Activated B cell treated with CpG ODN at 0.5 μM for 24 hours (primary cell): Measurements from ENCODE around the gene MED15. TPM values are rescaled to one million over a fixed set of nuclear protein-coding genes. Genes with fewer than 3 reads are reported as not detected.

Source experiments
- ATAC-seq: fragments of 200-7000 bp; cut with Tn5 transposase; one replicate; pipeline ENCODE4 v1.10.0; 2021; ENCODE audit warnings: low read depth, mild to moderate bottlenecking, moderate library complexity
- CTCF ChIA-PET: fragments of 350-600 bp; sonication (Branson Sonifier 250); formaldehyde crosslinking; loops from one replicate; lab custom pipeline; 2021; ENCODE audit warnings: antibody characterized with exemption; lab: Charles Lee
- POLR2A ChIA-PET: fragments of 350-600 bp; sonication (Branson Sonifier 250); formaldehyde crosslinking; loops from one replicate; lab custom pipeline; 2021; ENCODE audit warnings: antibody characterized with exemption; lab: Charles Lee
- DNase-seq: peaks from one replicate; pipeline ENCODE4 v3.0.0; 2022
- H3K27ac Mint-ChIP-seq: one replicate; pipeline ENCODE4 v1.8.0; 2020; ENCODE audit warnings: mixed read lengths
- H3K27me3 Mint-ChIP-seq: one replicate; pipeline ENCODE4 v1.8.0; 2021; ENCODE audit warnings: mixed read lengths
- H3K36me3 Mint-ChIP-seq: one replicate; pipeline ENCODE4 v1.8.0; 2021; ENCODE audit warnings: low read depth, mixed read lengths
- H3K4me1 Mint-ChIP-seq: one replicate; pipeline ENCODE4 v1.8.0; 2021; ENCODE audit warnings: mixed read lengths
- H3K4me3 Mint-ChIP-seq: one replicate; pipeline ENCODE4 v1.8.0; 2020; ENCODE audit warnings: mild to moderate bottlenecking, mixed read lengths
- H3K9me3 Mint-ChIP-seq: one replicate; pipeline ENCODE4 v1.8.0; 2020; ENCODE audit warnings: mixed read lengths
- intact Hi-C: fragments of 100-400 bp; cut with micrococcal nuclease; formaldehyde crosslinking; loops from one replicate; pipeline ENCODE4 v1.15.1; 2024
- total RNA-seq: library from RNA; stranded (reverse); gene quantifications from 2 replicates; pipeline ENCODE4 v1.2.3, GENCODE V29; 2022
- TF ChIP-seq, protein P1 (sequence below): fragments of 200-600 bp; IDR thresholded peaks from one replicate; pipeline ENCODE4 v1.8.0; 2022; ENCODE audit warnings: antibody characterized with exemption, mild to moderate bottlenecking

Gene MED15
- total RNA-seq, 1 donor from 2014 or later = 127 TPM

DNA sequence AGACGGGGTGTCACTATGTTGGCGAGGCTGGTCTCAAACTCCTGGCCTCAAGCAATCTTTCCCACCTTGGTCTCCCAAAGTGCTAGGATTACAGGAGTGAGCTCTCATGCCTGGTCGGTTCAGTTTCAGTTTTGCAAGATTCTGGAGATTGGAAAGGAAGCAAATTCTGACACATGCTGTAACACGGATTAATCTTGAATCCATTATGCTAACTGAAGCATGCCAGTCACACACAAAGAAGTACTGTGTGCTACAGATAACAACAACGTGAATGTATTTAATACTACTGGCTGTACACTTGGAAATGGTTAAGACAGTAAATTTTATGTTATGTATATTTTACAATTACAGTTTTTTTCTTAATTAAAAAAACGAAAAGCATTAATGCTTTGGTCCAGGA lies 107.6 kb downstream of the MED15 start:
- ChIA-PET POLR2A (no interaction called here), CTCF (no interaction called here)
- Mint-ChIP-seq H3K27ac (no peak overlapping the region), H3K27me3 (peaks cover 6% of the 10 kb centered on the region), H3K9me3 (no peaks in the 10 kb centered on the region), H3K36me3 (no peaks in the 10 kb centered on the region), H3K4me3 (no peak overlapping the region), H3K4me1 (no peaks in the 10 kb centered on the region)
- TF ChIP-seq, protein P1, sequence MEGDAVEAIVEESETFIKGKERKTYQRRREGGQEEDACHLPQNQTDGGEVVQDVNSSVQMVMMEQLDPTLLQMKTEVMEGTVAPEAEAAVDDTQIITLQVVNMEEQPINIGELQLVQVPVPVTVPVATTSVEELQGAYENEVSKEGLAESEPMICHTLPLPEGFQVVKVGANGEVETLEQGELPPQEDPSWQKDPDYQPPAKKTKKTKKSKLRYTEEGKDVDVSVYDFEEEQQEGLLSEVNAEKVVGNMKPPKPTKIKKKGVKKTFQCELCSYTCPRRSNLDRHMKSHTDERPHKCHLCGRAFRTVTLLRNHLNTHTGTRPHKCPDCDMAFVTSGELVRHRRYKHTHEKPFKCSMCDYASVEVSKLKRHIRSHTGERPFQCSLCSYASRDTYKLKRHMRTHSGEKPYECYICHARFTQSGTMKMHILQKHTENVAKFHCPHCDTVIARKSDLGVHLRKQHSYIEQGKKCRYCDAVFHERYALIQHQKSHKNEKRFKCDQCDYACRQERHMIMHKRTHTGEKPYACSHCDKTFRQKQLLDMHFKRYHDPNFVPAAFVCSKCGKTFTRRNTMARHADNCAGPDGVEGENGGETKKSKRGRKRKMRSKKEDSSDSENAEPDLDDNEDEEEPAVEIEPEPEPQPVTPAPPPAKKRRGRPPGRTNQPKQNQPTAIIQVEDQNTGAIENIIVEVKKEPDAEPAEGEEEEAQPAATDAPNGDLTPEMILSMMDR = no peak
- intact Hi-C loops = no loop called here
- no peak for DNase-seq
- no peak for ATAC-seq

DNA sequence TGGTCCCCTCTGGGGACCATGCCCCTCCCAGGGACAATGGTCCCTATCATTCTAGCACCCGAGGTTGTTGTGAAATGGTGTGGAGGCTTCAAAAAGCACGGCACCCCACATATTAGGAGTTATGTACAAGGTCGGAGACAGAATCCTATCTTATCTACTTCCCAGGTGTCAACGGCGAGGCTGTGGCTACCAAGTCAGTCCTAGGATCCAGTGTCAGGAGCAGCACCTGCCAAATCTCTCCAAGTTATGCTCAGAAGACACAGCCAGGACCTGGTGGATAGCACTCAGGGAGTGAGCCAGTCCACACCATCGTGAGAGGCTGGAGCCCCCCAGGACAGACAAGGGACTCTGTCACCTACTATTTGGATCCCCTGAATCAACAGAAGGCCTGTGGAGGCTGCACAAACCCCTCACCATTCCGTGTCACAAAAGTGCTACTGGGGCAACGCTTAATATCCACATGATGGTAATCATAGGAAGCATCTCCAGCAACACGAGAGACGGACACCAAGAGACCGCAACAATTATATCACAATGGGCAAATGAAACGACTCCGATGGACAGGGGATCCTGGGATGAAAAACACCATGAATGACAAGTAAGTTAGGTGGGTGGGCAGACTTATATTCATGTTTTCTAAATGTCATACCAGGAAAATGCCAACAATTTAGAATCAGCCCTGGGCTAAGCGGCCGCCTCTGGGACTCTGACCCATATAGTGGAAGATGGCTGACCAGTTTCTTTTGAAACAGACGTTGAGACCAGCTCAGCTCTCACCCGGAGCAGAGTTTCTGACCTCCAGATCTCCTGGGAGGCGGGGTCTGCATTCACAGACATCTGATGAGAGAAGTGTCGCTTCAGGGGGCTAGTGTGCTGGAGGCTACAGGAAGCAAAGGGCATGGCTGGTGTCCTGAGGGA lies 108.4 kb downstream of the MED15 start:
- DNase-seq (no peak), ATAC-seq (no peak)
- H3K27ac Mint-ChIP-seq = no peak overlapping the region
- TF ChIP-seq, protein P1 = no peak
- ChIA-PET POLR2A (no interaction called here), CTCF (no interaction called here)
- no peaks in the 10 kb centered on the region for H3K4me1 Mint-ChIP-seq
- H3K27me3 Mint-ChIP-seq = peaks cover 6% of the 10 kb centered on the region
- intact Hi-C loops = no loop called here
- H3K36me3 Mint-ChIP-seq = no peaks in the 10 kb centered on the region
- no peak overlapping the region for H3K4me3 Mint-ChIP-seq
- H3K9me3 Mint-ChIP-seq = no peaks in the 10 kb centered on the region

DNA sequence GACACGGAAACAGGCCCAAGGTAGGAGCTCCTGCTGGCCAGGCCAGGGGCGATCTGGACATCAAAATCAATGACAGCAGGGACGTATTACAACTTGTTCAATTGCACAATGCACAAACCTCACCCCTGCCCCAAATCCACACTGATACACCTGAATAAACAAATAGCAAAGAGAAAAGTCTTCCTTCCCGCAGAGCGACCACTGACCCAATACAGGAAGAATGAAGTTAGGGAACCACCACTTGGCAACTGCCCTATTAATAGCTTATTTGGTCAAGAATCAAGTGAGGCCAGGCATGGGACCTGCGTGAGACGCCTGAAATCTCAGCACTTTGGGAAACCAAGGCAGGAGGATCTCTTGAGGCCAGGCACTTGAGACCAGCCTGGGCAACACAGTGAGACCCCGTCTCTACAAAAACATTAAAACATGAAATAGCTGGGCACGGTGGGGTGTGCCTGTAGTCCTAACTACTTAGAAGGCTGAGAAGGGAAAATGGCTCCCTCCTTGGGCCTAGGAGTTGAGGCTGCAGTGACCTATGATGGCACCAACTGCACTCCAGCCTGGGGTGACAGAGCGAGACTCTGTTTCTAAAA lies 109.1 kb downstream of the MED15 start:
- POLR2A ChIA-PET = no interaction called here

DNA sequence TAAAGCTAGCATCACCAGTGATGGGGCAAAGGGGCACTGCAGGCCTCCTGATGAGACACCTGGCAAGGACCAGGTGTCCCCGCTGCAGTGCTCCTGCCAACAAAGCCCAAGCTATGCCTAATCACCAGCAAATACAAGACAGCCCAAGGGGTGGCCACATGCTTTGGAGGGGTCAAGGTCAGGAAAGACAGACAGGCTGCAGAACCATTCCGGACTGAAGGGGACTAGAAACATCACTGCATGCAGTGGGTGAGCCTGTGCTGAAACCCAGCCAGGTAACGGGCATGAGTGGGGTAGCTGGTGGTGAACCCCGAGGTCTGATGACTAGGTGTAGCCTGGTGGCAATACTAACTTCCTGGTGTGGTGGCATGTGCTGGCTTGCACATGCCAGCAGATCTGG lies 111.1 kb downstream of the MED15 start:
- peaks cover 7% of the 10 kb centered on the region for H3K27me3 Mint-ChIP-seq
- CTCF ChIA-PET = no interaction called here
- H3K9me3 Mint-ChIP-seq = no peaks in the 10 kb centered on the region
- no peaks in the 10 kb centered on the region for H3K36me3 Mint-ChIP-seq
- intact Hi-C loops = no loop called here
- ATAC-seq = no peak
- H3K4me1 Mint-ChIP-seq = no peaks in the 10 kb centered on the region
- POLR2A ChIA-PET = no interaction called here
- TF ChIP-seq, protein P1 = no peak
- DNase-seq = no peak
- H3K27ac Mint-ChIP-seq = no peak overlapping the region
- H3K4me3 Mint-ChIP-seq = no peak overlapping the region

More for the DNA sequence above, 109.1 kb downstream of the MED15 start:
- H3K4me3 Mint-ChIP-seq = no peak overlapping the region
- no peaks in the 10 kb centered on the region for H3K9me3 Mint-ChIP-seq
- no peak for ATAC-seq
- DNase-seq = no peak
- H3K27me3 Mint-ChIP-seq = peaks cover 9% of the 10 kb centered on the region
- H3K27ac Mint-ChIP-seq = no peak overlapping the region
- intact Hi-C loops = no loop called here
- H3K4me1 Mint-ChIP-seq = no peaks in the 10 kb centered on the region
- no peaks in the 10 kb centered on the region for H3K36me3 Mint-ChIP-seq
- CTCF ChIA-PET = no interaction called here
- TF ChIP-seq, protein P1 = no peak
